Measurements from ENCODE around the gene PFAS. TPM values are rescaled to one million over a fixed set of nuclear protein-coding genes. Genes with fewer than 3 reads are reported as not detected.

Gene PFAS
- total RNA-seq, 1 experiment from 2014 or later = 80.6 TPM

DNA sequence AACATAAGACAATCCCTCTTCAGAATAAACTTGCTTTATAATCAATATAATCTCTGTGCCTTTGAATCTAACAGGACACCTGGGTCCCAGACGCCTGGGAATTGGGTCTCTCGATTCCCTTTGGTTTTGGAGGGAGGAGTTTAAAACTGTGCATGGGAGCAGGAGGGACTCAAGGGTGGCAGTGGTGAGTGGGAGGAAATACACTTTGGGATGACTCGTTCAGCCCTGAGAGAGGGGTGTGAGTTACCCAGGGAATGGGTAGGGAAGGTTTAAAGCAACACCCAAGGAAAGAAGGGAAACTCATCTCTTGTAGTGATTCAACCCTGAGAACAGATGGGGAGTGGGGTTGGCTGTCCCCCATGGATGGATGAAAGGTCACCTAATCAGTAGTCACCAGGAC is 41.0 kb downstream of the PFAS start (continued):
- TF ChIP-seq, protein P1, sequence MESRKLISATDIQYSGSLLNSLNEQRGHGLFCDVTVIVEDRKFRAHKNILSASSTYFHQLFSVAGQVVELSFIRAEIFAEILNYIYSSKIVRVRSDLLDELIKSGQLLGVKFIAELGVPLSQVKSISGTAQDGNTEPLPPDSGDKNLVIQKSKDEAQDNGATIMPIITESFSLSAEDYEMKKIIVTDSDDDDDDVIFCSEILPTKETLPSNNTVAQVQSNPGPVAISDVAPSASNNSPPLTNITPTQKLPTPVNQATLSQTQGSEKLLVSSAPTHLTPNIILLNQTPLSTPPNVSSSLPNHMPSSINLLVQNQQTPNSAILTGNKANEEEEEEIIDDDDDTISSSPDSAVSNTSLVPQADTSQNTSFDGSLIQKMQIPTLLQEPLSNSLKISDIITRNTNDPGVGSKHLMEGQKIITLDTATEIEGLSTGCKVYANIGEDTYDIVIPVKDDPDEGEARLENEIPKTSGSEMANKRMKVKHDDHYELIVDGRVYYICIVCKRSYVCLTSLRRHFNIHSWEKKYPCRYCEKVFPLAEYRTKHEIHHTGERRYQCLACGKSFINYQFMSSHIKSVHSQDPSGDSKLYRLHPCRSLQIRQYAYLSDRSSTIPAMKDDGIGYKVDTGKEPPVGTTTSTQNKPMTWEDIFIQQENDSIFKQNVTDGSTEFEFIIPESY (IDR thresholded peaks at IDR 0.05; ENCODE audit: extremely low read depth, insufficient replicate concordance, low read length) = no peak
- no peak for TF ChIP-seq SRF (IDR thresholded peaks at IDR 0.05; ENCODE audit: low read depth)
- no peak for TF ChIP-seq RAD21 (IDR thresholded peaks at IDR 0.05; ENCODE audit: low read depth)
- no peak for TF ChIP-seq POLR2AphosphoS5 (IDR thresholded peaks at IDR 0.05; ENCODE audit: low read depth, low read length)

DNA sequence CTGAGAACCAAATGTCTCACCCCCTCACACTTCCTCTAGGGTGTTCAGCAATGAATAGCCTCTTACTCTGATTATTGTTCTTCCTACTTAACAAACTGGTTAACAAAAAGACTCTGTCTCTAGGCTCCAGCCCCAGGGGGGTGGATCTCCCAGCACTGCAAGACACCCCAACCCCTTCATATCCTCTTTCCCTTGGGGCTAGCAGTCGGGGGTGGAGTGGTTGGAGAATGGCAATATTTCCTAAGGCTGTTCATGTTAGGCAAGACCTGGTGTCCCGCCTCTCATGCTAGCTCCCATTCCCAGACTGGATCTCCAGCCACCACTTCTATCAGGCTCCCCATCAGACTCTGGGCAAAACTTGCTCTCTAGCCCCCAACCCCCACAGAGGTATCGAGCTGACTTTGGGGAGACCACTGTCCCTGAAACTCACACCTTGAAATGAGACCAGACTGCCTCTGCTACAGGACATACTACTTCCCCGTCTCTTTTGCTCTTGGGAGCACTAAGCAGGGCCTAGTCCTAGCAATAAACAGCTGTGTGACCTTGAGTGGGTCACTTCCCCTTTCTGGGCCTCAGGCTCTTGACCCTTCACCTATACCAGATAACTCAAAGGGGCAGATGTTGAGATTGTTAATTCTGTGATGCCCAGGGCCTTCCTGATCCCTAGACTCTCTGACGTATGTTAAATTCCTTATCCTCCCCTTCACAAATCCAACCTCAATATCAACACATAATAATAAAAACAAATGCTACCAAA is 43.7 kb downstream of the PFAS start:
- Histone ChIP-seq H3K4me2 (ENCODE audit: low read length) (no peak overlapping the region), H3K27me3 (ENCODE audit: insufficient read depth, low read length) (no peaks in the 10 kb centered on the region), H3K79me2 (ENCODE audit: insufficient read depth, low read length) (no peaks in the 10 kb centered on the region), H4K20me1 (ENCODE audit: insufficient read depth) (no peaks in the 10 kb centered on the region), H2AFZ (ENCODE audit: low read depth, low read length, poor library complexity, severe bottlenecking) (no peak overlapping the region), H3K36me3 (ENCODE audit: control insufficient read depth in 1 of 2, insufficient read depth in 2 of 2, low read length in 2 of 2) (no peaks in the 10 kb centered on the region), H3K4me3 (replicated peaks in 1 of 2; ENCODE audit: low read depth in 1 of 2, low read length in 2 of 2) (no peak overlapping the region), H3K27ac (ENCODE audit: low read depth, low read length) (no peak overlapping the region), H3K9me3 (ENCODE audit: control insufficient read depth in 1 of 2, insufficient read depth in 1 of 2, low read depth in 1 of 2, low read length in 2 of 2) (no peaks in the 10 kb centered on the region), H3K4me1 (ENCODE audit: control insufficient read depth in 1 of 2, insufficient read depth in 2 of 2, low read length in 2 of 2) (peaks cover 25 to 52% of the 10 kb centered on the region in 2 experiments), H3K9ac (ENCODE audit: low read length) (no peak overlapping the region), H3K9me2 (ENCODE audit: insufficient read depth) (no peaks in the 10 kb centered on the region)
- POLR2A ChIA-PET = no interaction called here
- CTCF ChIA-PET = interaction anchor here (1.5 kb wide), 1 partner anchor 8 kb away, joined by 3 read pairs; no protein-coding TSS in a partner anchor
- no peak for DNase-seq (ENCODE audit: low read depth, low spot score)
- RAD21 ChIA-PET (ENCODE audit: low non-redundant PET in 1 of 2, low total read pairs in 2 of 2, uncharacterized antibody in 2 of 2, unreplicated experiment in 2 of 2) = no interaction called here
- TF ChIP-seq, protein P2, sequence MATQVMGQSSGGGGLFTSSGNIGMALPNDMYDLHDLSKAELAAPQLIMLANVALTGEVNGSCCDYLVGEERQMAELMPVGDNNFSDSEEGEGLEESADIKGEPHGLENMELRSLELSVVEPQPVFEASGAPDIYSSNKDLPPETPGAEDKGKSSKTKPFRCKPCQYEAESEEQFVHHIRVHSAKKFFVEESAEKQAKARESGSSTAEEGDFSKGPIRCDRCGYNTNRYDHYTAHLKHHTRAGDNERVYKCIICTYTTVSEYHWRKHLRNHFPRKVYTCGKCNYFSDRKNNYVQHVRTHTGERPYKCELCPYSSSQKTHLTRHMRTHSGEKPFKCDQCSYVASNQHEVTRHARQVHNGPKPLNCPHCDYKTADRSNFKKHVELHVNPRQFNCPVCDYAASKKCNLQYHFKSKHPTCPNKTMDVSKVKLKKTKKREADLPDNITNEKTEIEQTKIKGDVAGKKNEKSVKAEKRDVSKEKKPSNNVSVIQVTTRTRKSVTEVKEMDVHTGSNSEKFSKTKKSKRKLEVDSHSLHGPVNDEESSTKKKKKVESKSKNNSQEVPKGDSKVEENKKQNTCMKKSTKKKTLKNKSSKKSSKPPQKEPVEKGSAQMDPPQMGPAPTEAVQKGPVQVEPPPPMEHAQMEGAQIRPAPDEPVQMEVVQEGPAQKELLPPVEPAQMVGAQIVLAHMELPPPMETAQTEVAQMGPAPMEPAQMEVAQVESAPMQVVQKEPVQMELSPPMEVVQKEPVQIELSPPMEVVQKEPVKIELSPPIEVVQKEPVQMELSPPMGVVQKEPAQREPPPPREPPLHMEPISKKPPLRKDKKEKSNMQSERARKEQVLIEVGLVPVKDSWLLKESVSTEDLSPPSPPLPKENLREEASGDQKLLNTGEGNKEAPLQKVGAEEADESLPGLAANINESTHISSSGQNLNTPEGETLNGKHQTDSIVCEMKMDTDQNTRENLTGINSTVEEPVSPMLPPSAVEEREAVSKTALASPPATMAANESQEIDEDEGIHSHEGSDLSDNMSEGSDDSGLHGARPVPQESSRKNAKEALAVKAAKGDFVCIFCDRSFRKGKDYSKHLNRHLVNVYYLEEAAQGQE (IDR thresholded peaks at IDR 0.05; ENCODE audit: low read depth) = no peak
- TF ChIP-seq, protein P3, sequence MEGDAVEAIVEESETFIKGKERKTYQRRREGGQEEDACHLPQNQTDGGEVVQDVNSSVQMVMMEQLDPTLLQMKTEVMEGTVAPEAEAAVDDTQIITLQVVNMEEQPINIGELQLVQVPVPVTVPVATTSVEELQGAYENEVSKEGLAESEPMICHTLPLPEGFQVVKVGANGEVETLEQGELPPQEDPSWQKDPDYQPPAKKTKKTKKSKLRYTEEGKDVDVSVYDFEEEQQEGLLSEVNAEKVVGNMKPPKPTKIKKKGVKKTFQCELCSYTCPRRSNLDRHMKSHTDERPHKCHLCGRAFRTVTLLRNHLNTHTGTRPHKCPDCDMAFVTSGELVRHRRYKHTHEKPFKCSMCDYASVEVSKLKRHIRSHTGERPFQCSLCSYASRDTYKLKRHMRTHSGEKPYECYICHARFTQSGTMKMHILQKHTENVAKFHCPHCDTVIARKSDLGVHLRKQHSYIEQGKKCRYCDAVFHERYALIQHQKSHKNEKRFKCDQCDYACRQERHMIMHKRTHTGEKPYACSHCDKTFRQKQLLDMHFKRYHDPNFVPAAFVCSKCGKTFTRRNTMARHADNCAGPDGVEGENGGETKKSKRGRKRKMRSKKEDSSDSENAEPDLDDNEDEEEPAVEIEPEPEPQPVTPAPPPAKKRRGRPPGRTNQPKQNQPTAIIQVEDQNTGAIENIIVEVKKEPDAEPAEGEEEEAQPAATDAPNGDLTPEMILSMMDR (IDR thresholded peaks at IDR 0.05 in 2 of 3, conservative IDR thresholded peaks at IDR 0.05 in 1 of 3; ENCODE audit: borderline replicate concordance in 1 of 3, insufficient read depth in 1 of 3, low read depth in 2 of 3, low read length in 2 of 3) = no peak
- TF ChIP-seq CBX3 (IDR thresholded peaks at IDR 0.05; ENCODE audit: low read depth) (no peak), YY1 (IDR thresholded peaks at IDR 0.05; ENCODE audit: extremely low read depth, insufficient replicate concordance, low read depth, low read length) (no peak), TCF7L2 (IDR thresholded peaks at IDR 0.05; ENCODE audit: borderline replicate concordance, extremely low read depth, insufficient read depth, insufficient read length) (no peak)
- intact Hi-C loops (cut with micrococcal nuclease) = no loop called here
- ATAC-seq = no peak
- no TSS peak for BruUV-seq (replicated peaks)

Data from HCT116 (cell line).